Stimulated activated naive B cell treated with anti-CD40 and anti-IgM and Interleukin-4, amounts not matched to agents 10 μg/mL and 1 μg/mL and 100 μg/mL, for 72 hours (primary cell): ENCODE measurements around the gene GOLGA6L9.
"Not testable (repeated sequence)": the region's sequence is repeated elsewhere in the genome, so short reads cannot be mapped to it uniquely, and the experiment has no call there.

Experiments
- ATAC-seq, 2 donors: fragments of 150-1000 bp; cut with Tn5 transposase; replicated peaks; 2 replicates each; pipeline ENCODE4 v1.10.0; 2021; ENCODE audit warnings: moderate library complexity in 1 of 2
- DNase-seq: peaks from one replicate; pipeline ENCODE4 v3.0.0; 2021
- H3K27ac Mint-ChIP-seq: one replicate; pipeline ENCODE4 v1.8.0; 2022; ENCODE audit warnings: mild to moderate bottlenecking, mixed read lengths
- H3K27me3 Mint-ChIP-seq, 2 donors: one replicate each; pipeline ENCODE4 v1.8.0; 2022; ENCODE audit warnings: mixed read lengths in 2 of 2
- H3K36me3 Mint-ChIP-seq, 2 donors: one replicate each; pipeline ENCODE4 v1.8.0; 2022; ENCODE audit warnings: mixed read lengths in 2 of 2, mild to moderate bottlenecking in 1 of 2
- H3K4me1 Mint-ChIP-seq, 2 donors: one replicate each; pipeline ENCODE4 v1.8.0; 2022; ENCODE audit warnings: mixed read lengths in 2 of 2, mild to moderate bottlenecking in 1 of 2
- H3K4me3 Mint-ChIP-seq, 2 donors: one replicate each; pipeline ENCODE4 v1.8.0; 2022; ENCODE audit warnings: mild to moderate bottlenecking in 2 of 2, mixed read lengths in 2 of 2, moderate library complexity in 1 of 2
- H3K9me3 Mint-ChIP-seq, 2 donors: one replicate each; pipeline ENCODE4 v1.8.0; 2022; ENCODE audit warnings: mixed read lengths in 2 of 2, mild to moderate bottlenecking in 1 of 2

Gene GOLGA6L9

GRCh38 chr15:82414525-82415191, 15.0 kb upstream of the GOLGA6L9 start:
- H3K27me3 Mint-ChIP-seq, H3K9me3 Mint-ChIP-seq, H3K4me3 Mint-ChIP-seq, DNase-seq, H3K27ac Mint-ChIP-seq, ATAC-seq: not testable (repeated sequence)
- H3K4me1 Mint-ChIP-seq, result peaks cover 4 to 11% of the 10 kb centered on the region in 2 donors
- peaks cover 7 to 27% of the 10 kb centered on the region in 2 donors for H3K36me3 Mint-ChIP-seq

GRCh38 chr15:82420516-82420915, 9.1 kb upstream of the GOLGA6L9 start:
- DNase-seq, H3K9me3 Mint-ChIP-seq, ATAC-seq, H3K4me1 Mint-ChIP-seq, H3K27me3 Mint-ChIP-seq, H3K27ac Mint-ChIP-seq, H3K4me3 Mint-ChIP-seq: not testable (repeated sequence)
- peaks cover 7 to 23% of the 10 kb centered on the region in 2 donors for H3K36me3 Mint-ChIP-seq

- H3K9me3 Mint-ChIP-seq, H3K27me3 Mint-ChIP-seq, DNase-seq, H3K4me1 Mint-ChIP-seq, ATAC-seq, H3K27ac Mint-ChIP-seq, H3K4me3 Mint-ChIP-seq: not testable (repeated sequence)
- H3K36me3 Mint-ChIP-seq, result peaks cover 7 to 20% of the 10 kb centered on the region in 2 donors
Measured at GRCh38 chr15:82420966-82421365, 8.7 kb upstream of the GOLGA6L9 start.

- ATAC-seq, H3K4me3 Mint-ChIP-seq, H3K9me3 Mint-ChIP-seq, H3K27ac Mint-ChIP-seq, H3K4me1 Mint-ChIP-seq, H3K27me3 Mint-ChIP-seq, H3K36me3 Mint-ChIP-seq, DNase-seq: not testable (repeated sequence)
Measured at GRCh38 chr15:82427117-82427516, 2.5 kb upstream of the GOLGA6L9 start.

GRCh38 chr15:82445420-82445819, 15.8 kb downstream of the GOLGA6L9 start:
- H3K9me3 Mint-ChIP-seq, result not testable (repeated sequence)
- peak overlapping the region; percentile 36 to 61 for H3K4me3 Mint-ChIP-seq

GRCh38 chr15:82457336-82457735, 27.7 kb downstream of the GOLGA6L9 start:
- not testable (repeated sequence) for DNase-seq, H3K27me3 Mint-ChIP-seq, H3K27ac Mint-ChIP-seq, H3K9me3 Mint-ChIP-seq, H3K4me1 Mint-ChIP-seq, ATAC-seq, H3K4me3 Mint-ChIP-seq, H3K36me3 Mint-ChIP-seq

More at GRCh38 chr15:82445420-82445819, 15.8 kb downstream of the GOLGA6L9 start:
- not testable (repeated sequence) for H3K4me1 Mint-ChIP-seq, ATAC-seq, H3K36me3 Mint-ChIP-seq, H3K27ac Mint-ChIP-seq, H3K27me3 Mint-ChIP-seq
- peak; percentile 21 for DNase-seq

GRCh38 chr15:82465629-82466028, 36.0 kb downstream of the GOLGA6L9 start:
- H3K36me3 Mint-ChIP-seq, ATAC-seq, H3K4me3 Mint-ChIP-seq, H3K27me3 Mint-ChIP-seq, H3K9me3 Mint-ChIP-seq, H3K27ac Mint-ChIP-seq, DNase-seq, H3K4me1 Mint-ChIP-seq: not testable (repeated sequence)

GRCh38 chr15:82468205-82468604, 38.6 kb downstream of the GOLGA6L9 start:
- H3K27me3 Mint-ChIP-seq, H3K9me3 Mint-ChIP-seq, H3K4me3 Mint-ChIP-seq, H3K4me1 Mint-ChIP-seq, DNase-seq, H3K36me3 Mint-ChIP-seq, H3K27ac Mint-ChIP-seq: not testable (repeated sequence)
- peak; percentile 98 to 99 for ATAC-seq

- ATAC-seq, H3K36me3 Mint-ChIP-seq, H3K4me3 Mint-ChIP-seq, H3K4me1 Mint-ChIP-seq, DNase-seq, H3K9me3 Mint-ChIP-seq, H3K27me3 Mint-ChIP-seq, H3K27ac Mint-ChIP-seq: not testable (repeated sequence)
Measured at GRCh38 chr15:82469381-82469780, 39.8 kb downstream of the GOLGA6L9 start.

- ATAC-seq, H3K9me3 Mint-ChIP-seq, H3K27ac Mint-ChIP-seq, H3K4me1 Mint-ChIP-seq, H3K27me3 Mint-ChIP-seq, H3K4me3 Mint-ChIP-seq, DNase-seq, H3K36me3 Mint-ChIP-seq: not testable (repeated sequence)
Measured at GRCh38 chr15:82472269-82472982, 42.8 kb downstream of the GOLGA6L9 start.

- H3K4me3 Mint-ChIP-seq, H3K9me3 Mint-ChIP-seq, DNase-seq, ATAC-seq, H3K27me3 Mint-ChIP-seq, H3K36me3 Mint-ChIP-seq, H3K4me1 Mint-ChIP-seq, H3K27ac Mint-ChIP-seq: not testable (repeated sequence)
Measured at GRCh38 chr15:82474596-82475325, 45.1 kb downstream of the GOLGA6L9 start.

GRCh38 chr15:82475345-82475967, 45.8 kb downstream of the GOLGA6L9 start:
- not testable (repeated sequence) for H3K27me3 Mint-ChIP-seq, DNase-seq, H3K27ac Mint-ChIP-seq, H3K4me3 Mint-ChIP-seq, H3K4me1 Mint-ChIP-seq, ATAC-seq, H3K9me3 Mint-ChIP-seq, H3K36me3 Mint-ChIP-seq

GRCh38 chr15:82476697-82477342, 47.2 kb downstream of the GOLGA6L9 start:
- not testable (repeated sequence) for H3K4me3 Mint-ChIP-seq, H3K27ac Mint-ChIP-seq, H3K27me3 Mint-ChIP-seq, H3K9me3 Mint-ChIP-seq, H3K36me3 Mint-ChIP-seq, DNase-seq, H3K4me1 Mint-ChIP-seq, ATAC-seq
